Hematopoietic multipotent progenitor cell treated with erythropoietin and hydrocortisone succinate and interleukin-3 and kit ligand, for 6 days (in vitro differentiated cells): Measurements from ENCODE around the gene SYNDIG1.

Experiments used
- DNase-seq: peaks from one replicate; pipeline ENCODE4 v3.0.0-alpha.2; 2015

SYNDIG1 gene

GRCh38 chr20:24529369-24529719, 59.9 kb downstream of the SYNDIG1 start:
- DNase-seq, result no peak

GRCh38 chr20:24530131-24530680, 60.8 kb downstream of the SYNDIG1 start:
- DNase-seq, result peak; percentile 9

GRCh38 chr20:24531202-24531601, 61.8 kb downstream of the SYNDIG1 start:
- DNase-seq, result no peak

- DNase-seq, result no peak
Observed at GRCh38 chr20:24531631-24532419, 62.4 kb downstream of the SYNDIG1 start.

DNA sequence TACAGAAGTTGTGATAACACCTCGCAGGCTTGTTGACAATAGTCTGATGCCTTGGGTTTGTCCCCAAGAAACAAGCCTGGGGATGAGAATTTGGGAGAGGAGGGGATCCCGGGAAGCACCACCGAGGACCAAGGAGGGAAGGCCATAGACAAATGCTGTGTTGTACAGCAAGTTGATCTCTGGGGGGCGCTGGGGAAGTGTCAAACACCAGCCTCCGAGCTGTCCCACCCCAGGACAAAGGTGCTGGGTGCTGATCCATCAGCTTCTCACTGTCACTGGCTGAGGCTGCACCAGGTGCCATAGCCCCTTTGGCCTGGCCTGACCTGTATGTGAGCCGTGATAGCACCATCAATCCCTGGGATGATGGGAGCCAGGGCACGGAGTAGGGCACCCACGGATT, 64.0 kb downstream of the SYNDIG1 start:
- no peak for DNase-seq

- DNase-seq, result no peak
Observed at GRCh38 chr20:24534282-24534681, 64.9 kb downstream of the SYNDIG1 start.

DNA sequence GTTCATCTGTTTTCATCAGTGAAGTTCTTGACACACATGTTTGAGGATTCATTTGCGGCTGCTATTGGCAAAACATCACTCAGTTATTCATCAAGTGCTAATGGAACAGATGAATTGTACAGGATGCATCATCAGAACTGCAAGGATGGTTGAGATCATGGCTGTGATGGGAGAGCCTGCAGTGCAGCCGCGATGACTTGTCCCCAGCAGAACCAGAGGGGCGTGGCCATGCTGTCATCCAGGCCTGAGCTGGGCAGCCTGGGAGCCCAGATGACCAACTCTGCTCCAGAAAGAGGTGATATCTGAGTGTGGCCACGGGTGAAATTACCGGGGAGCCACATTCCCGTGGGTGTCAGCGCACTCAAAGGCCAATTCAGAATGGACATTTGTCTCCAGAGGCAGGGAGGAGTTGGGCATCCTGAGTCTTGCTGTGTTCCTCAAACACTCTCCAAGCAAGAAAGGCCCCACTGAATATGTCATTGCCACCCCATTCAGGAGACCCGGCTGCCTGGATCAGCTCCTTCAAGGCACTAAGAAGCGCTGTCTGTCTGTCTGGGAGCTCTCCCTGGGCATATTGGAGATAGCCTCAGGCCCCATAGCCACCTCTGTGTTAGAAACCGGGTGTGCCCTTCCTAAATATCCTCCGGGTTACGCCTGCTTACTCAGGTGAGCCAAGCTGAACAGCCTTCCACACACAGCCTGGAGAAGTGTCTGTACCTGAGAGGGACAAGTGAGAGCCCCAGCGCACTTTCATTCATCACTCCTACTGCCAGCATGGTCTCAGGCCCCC, 66.7 kb downstream of the SYNDIG1 start:
- no peak for DNase-seq

GRCh38 chr20:24537210-24537609, 67.8 kb downstream of the SYNDIG1 start:
- DNase-seq, result no peak

DNA sequence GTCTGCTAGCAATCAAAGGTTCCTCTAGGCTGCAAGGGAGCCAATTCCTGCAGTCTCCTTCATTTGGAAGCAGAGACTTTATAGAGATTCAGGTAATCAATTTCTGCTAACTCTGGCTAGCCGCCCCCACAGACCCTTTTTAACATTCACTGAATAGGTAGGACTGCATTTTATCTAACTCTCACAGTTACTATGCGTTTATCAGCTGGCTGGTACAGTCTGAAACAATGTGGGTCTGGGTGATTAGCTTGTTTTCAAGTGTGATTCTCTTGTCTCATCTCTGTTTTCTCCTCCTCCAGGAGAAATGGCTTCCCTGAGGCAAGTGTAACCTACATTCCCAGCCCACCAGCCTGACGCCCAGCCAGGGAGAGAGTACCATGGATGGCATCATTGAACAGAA, 73.3 kb downstream of the SYNDIG1 start:
- no peak for DNase-seq

GRCh38 chr20:24543168-24543567, 73.7 kb downstream of the SYNDIG1 start:
- no peak for DNase-seq

DNA sequence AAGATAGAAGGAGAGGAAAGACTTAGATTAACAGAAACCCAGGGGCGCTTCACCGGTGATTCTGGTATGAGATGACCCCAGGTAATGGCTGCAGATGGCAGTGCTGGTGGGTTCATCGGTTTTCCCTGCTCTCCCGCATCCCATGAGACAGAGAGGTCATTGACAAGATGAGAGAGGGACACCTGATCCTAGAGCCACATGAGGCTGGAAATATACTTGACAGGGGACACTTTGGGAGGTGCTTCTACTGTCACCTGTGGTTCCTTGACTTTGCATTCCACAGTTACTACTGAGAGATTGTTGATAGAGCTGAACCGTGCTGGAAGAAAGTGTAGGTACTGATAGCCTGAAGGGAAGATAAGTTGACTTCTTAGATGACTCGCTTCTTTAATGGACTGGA, 74.3 kb downstream of the SYNDIG1 start:
- no peak for DNase-seq

DNA sequence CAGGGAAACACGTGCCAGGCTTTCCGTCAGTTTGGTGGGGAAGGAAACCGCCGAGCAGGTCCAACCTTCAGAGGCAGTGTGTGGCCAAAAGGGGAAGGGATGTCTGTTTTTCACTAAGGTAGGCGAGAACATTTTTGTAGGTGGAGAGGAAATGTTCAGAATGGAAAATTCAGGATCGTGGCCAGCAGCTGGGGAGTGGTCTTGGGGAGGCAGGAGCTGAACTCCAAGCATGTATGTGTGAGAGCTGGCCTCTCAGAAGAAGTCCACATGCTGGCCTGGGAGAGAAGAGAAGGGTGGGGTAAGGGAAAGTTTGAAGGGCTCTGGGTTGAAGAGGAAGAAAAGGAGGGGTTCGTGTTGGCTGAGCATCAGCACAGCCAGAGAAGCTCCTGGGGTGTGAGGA, 74.9 kb downstream of the SYNDIG1 start:
- no peak for DNase-seq

- DNase-seq, result no peak
Observed at GRCh38 chr20:24545168-24545567, 75.7 kb downstream of the SYNDIG1 start.

GRCh38 chr20:24546232-24546892, 76.9 kb downstream of the SYNDIG1 start:
- no peak for DNase-seq

GRCh38 chr20:24547967-24548366, 78.5 kb downstream of the SYNDIG1 start:
- DNase-seq, result no peak

- no peak for DNase-seq
Observed at GRCh38 chr20:24559114-24559732, 89.8 kb downstream of the SYNDIG1 start.

- no peak for DNase-seq
Observed at GRCh38 chr20:24560571-24561491, 91.4 kb downstream of the SYNDIG1 start.

DNA sequence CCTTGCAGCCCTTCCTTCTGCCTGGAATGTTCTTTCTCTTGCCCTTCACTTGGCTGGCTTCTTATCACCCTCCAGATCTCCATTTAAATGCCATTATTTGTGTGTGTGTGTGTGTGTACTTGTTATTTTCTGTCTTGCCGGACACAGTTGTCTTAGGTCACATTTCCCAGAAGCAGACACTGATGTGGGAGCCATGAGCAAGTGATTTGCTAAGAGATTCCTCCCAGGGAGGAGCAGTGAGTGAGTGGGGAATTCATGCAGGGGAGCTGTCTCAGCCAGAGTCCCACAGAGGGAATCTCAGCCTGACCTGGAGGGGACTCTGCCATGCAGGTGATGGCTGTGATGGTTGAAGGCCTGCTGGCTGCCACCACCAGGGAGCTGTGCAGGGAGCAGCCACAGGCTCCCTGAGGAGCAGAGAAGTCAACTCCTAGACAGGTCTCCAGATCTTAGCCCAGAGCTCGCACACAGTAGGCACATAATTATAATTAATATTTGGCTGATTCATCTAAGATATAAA, 96.5 kb downstream of the SYNDIG1 start:
- no peak for DNase-seq

- DNase-seq, result no peak
Observed at GRCh38 chr20:24566656-24567055, 97.2 kb downstream of the SYNDIG1 start.

- DNase-seq, result no peak
Observed at GRCh38 chr20:24567508-24567907, 98.1 kb downstream of the SYNDIG1 start.

DNA sequence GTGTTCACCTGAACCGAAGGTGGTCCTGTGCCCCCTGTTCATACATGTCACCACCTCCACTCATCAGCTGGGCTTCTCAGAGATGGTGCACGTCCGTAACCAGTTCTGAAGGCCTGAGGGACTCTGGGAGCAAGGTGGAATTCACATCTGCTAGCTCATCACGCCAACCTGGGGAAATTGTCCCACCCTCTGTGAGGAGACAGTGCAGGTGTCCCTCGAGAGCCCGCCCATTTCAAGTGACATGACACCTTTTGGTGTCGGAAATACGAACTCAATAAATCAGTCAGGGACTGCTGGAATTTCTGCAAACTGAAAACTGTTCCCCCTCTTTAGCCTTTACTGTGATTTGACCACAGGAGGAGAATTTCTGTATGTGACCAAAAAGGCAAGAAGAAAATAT, 99.4 kb downstream of the SYNDIG1 start:
- DNase-seq, result no peak

- DNase-seq, result no peak
Observed at GRCh38 chr20:24571159-24571558, 101.7 kb downstream of the SYNDIG1 start.
